ENCODE measurements around the gene C2CD5. TPM values are rescaled to one million over a fixed set of nuclear protein-coding genes. Genes with fewer than 3 reads are reported as not detected.
"Not testable (repeated sequence)": the region's sequence is repeated elsewhere in the genome, so short reads cannot be mapped to it uniquely, and the experiment has no call there.

Gene C2CD5
- total RNA-seq, 1 donor from 2014 or later: 32.8 TPM

DNA sequence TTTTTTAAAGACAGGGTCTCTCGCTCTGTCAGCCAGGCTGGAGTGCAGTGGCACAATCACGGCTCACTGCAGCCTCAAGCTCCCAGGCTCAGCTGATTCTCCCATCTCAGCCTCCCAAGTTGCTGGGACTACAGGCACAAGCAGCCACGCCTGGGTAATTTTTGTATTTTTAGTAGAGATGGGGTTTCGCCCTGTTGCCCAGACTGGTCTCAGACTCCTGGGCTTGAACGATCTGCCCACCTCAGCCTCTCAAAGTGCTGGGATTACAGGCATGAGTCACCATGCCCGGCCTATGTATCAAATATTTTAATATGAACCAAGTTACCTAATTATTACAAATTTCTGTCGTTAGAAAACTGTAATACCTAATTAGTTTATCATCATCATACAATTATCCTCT, 63.5 kb downstream of the C2CD5 start:
- peak; percentile 30 for DNase-seq (ENCODE audit: low read depth)

DNA sequence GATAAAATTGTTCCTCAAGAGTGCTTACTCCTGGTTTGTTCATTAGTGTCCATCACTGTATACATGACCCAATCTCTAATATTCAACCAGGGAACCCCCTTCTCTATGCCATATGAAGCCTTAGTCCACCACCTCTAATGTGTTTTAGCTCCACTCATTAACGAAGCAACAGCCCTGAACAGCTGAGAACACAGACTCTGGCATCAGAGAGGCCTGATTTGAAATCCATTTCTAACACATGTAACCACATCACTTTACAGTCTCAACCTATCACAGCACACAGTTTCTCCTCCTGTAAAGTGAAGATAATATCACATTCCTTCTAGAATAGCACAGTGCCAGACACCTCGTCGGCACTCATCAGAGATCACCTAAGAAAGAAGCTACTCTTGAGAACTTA, 64.3 kb downstream of the C2CD5 start:
- DNase-seq (ENCODE audit: low read depth): no peak

GRCh38 chr12:22477894-22478287, 66.5 kb downstream of the C2CD5 start:
- DNase-seq (ENCODE audit: low read depth): no peak

GRCh38 chr12:22477166-22477893, 67.0 kb downstream of the C2CD5 start:
- peak; percentile 17 for DNase-seq (ENCODE audit: low read depth)

- no peak for DNase-seq (ENCODE audit: low read depth)
Measured at GRCh38 chr12:22476133-22476532, 68.2 kb downstream of the C2CD5 start.

- DNase-seq (ENCODE audit: low read depth): no peak
Measured at GRCh38 chr12:22474970-22475720, 69.2 kb downstream of the C2CD5 start.

DNA sequence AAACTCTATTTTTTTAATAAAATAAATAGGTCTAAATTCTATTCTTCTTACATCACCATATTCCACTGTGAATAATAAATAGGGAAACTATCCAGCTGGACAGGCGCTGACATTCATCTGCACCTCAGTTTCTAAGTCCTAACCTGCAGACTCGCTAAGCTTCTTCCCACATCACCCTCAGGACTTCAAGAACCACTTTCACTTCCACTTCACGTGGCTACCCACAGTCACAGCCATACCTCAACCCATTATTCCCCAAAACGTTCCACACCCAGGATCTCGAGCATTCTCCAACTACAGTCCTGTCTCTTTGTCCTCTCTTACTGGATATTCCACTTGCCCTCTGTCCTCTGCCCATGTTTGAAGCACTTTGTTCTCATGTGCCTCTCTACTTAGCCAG, 71.1 kb downstream of the C2CD5 start:
- DNase-seq (ENCODE audit: low read depth): no peak

- peak; percentile 76 for DNase-seq (ENCODE audit: low read depth)
Measured at GRCh38 chr12:22467190-22467589, 77.2 kb downstream of the C2CD5 start.

DNA sequence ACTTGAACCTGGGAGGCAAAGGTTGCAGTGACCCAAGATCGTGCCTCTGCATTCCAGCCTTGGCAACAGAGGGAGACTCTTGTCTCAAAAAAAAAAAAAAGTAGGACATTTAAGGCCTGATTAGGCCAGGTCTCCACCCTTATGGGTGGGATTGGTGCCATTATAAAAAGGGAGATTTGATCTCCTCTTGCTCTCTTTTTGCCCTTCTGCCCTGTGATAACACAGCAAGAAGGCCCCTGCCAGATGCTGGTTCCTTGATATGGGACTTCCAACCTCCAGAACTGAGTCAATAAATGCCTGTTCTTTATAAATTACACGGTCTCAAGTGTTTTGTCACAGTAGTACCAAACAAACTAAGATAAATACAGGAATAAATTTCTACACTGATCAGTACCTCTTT, 81.0 kb downstream of the C2CD5 start:
- DNase-seq (ENCODE audit: low read depth): no peak

GRCh38 chr12:22461786-22462185, 82.6 kb downstream of the C2CD5 start:
- DNase-seq (ENCODE audit: low read depth): no peak

GRCh38 chr12:22459838-22460490, 84.4 kb downstream of the C2CD5 start:
- peak; percentile 68 for DNase-seq (ENCODE audit: low read depth)

DNA sequence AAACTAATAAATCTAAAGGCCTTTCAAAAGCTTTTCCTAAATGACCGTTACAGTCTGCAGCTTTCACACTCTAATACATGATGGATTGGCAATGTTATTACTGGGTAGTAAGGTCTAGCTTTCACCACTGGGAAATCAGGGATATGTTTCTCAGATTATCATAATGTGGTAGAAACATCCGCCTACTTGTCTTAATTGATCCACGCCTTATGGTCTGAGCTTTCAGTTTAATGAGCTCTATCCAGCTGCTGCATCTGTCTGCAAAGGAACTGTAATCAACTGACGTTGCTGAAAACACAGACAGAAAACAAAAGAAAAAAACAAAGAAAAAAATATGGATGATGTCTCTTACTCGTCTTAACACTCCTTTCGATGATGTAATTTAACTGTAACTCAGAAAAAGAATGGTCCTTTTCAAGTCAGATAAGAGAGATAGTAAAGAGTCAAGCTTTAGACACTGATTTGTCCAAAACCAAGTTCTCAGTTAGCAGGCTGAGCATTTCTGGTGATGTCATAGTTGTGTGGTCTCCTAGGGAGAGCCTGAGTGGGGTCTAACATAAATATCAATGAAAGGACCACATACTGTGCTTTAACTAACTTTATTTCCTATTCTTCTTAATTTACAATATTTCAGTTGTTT, 85.9 kb downstream of the C2CD5 start:
- DNase-seq (ENCODE audit: low read depth): no peak

DNA sequence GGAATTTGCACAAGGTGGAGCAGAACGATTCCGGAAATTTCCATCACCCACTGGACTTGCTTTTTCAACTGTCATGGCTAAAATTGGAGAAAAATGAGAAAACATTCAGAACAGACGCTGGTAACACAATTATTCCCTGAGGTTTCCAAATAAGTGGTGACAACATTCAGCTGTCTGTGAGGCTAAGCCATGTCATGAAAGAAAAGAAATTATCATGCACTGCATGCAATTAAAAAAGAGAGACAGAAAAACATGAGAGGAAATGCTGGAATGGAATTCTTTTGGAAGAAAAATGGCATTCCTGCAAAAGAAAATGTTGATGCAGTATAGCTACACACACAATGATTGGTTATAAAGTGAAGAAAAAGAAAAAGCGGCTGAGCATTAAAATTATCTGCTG, 87.3 kb downstream of the C2CD5 start:
- no peak for DNase-seq (ENCODE audit: low read depth)

DNA sequence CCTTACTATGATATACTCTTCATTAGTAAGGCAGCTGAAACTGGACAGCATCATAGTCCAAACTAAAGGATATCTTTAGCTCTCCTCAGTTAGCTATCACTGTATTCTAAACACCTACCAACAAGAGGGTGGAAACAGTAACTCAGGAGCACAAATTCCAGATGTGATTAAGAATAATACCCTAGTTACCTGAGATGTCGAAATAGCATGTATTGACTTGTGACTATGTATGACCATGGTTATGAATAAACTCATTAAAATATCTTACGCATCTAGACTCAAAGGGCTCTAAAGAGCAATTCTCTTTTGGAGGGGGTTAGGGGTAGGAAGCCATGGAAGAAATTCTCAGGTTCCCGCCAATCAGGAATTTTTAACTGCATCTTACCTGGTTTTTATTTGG, 90.8 kb downstream of the C2CD5 start:
- no peak for DNase-seq (ENCODE audit: low read depth)

- DNase-seq (ENCODE audit: low read depth): no peak
Measured at GRCh38 chr12:22447223-22447622, 97.1 kb downstream of the C2CD5 start.

GRCh38 chr12:22444317-22444665, 100.1 kb downstream of the C2CD5 start:
- DNase-seq (ENCODE audit: low read depth): not testable (repeated sequence)

DNA sequence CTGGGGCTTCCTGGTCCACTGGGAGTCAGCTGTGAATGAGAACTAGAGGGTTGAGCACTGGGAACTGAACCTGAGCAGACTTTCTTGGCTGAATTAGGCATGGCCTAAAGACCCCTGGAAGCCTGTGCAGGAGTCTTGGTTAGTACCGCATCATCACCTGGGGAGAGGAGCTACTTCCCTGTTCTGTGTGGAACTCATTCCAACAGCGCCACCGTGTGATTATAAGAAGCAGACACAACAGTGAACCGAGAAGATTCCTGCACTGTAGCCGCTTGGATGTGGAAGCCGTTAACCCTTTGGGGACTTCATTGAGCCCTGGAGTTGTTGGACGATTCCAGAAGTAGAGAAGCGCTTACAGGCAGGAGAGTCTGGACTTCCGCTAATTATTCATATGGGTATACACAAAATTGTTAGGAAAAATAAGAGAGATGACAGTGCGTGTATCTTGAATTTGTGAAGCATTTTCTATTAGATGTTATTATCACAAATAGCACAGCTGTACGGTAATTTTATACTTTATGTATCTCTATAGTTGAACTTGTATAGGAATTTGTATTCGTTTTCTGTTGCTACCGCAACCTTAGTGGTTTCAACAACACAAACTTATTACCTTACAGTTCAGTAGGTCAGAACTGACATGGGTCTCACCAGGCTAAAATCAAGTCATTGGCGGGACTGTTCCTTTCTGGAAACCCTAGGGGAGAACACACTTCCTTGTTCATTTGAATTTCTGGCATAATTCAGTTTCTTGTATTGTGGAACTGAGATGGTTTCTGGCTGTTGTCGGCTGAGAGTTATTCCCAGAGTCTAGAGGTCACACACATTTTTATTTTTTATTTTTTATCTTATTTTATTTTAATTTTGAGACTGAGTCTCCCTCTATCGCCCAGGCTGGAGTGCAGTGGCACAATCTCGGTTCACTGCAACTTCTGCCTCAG, 100.7 kb downstream of the C2CD5 start:
- DNase-seq (ENCODE audit: low read depth): peak; percentile 71

DNA sequence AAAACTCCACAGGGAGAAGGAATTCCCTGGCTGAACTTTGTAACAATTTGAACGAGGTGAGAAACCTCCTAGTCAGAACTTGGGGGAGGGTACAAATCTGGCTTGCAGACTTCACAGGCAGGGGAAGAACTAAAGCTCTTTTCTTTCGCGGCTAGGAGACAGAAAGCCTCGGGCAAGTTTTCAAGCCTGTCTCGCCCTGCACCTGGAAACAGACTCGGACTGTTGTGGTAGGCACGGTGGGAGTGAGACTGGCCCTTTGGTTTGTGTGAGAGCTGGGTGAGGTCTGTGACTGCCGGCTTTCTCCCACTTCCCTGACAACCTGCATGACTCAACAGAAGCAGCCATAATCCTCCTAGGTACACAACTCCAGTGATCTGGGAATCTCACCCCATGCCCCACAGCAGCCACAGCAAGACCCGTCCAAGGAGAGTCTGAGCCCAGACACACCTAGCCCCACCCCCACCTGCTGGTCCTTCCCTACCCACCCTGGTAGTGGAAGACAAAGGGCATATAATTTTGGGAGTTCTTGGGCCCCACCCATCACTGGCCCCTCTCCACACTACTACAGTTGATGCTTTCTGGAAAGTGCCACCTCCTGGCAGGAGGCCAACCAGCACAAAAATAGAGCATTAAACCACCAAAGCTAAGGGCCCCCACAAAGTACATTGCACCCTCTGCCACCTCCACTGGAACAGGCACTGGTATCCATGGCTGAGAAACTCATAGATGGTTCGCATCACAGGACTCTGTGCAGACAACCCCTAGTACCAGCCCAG, 107.1 kb downstream of the C2CD5 start:
- peak; percentile 65 for DNase-seq (ENCODE audit: low read depth)

- DNase-seq (ENCODE audit: low read depth): no peak
Measured at GRCh38 chr12:22435583-22435982, 108.8 kb downstream of the C2CD5 start.

- DNase-seq (ENCODE audit: low read depth): no peak
Measured at GRCh38 chr12:22431693-22432251, 112.6 kb downstream of the C2CD5 start.

Data from renal cortical epithelial cell (primary cell).